ENCODE results near the gene C12orf76.

GRCh38 chr12:110068654-110069053 is 20.3 kb upstream of the C12orf76 start:
- TF ChIP-seq CTCF (IDR thresholded peaks at IDR 0.05): no peak
- no peak for TF ChIP-seq POLR2A (IDR thresholded peaks at IDR 0.05)
- TF ChIP-seq POLR2AphosphoS5 (IDR thresholded peaks at IDR 0.05): no peak
